WI38 (cell line): ENCODE measurements around the gene EEIG2.

Source experiments
- H3K4me3 ChIP-seq: 2 replicates; pipeline ENCODE4 v1.5.1; 2011; ENCODE audit warnings: low read depth, mild to moderate bottlenecking, control low read depth, low read length
- TF ChIP-seq, protein P1 (sequence below): IDR thresholded peaks from 2 replicates; pipeline ENCODE4 v1.5.1; 2012; ENCODE audit warnings: low read depth, mild to moderate bottlenecking, control low read depth, low read length

The EEIG2 gene

DNA sequence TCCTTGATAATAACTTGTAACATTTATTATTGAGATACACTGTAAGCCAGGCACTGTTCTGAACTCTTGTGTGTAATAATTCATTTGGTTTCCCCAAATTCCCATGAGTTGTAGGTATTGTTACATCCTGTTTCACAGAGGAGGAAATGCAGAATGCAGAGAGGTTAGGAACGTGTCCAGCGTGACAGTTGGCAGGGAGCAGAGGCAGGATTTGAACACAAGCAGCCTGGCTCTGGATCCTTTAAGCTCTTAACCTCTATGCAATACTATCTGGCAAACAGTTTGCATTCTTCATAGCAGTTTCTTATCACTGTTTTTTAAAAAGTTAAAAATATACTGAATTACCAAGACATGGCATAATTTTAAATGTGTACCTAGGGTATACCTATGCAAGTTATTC, 30.5 kb downstream of the EEIG2 start:
- H3K4me3 ChIP-seq = peak overlapping the region; percentile 19; the same call in 1 of the 2 replicates
- TF ChIP-seq, protein P1, sequence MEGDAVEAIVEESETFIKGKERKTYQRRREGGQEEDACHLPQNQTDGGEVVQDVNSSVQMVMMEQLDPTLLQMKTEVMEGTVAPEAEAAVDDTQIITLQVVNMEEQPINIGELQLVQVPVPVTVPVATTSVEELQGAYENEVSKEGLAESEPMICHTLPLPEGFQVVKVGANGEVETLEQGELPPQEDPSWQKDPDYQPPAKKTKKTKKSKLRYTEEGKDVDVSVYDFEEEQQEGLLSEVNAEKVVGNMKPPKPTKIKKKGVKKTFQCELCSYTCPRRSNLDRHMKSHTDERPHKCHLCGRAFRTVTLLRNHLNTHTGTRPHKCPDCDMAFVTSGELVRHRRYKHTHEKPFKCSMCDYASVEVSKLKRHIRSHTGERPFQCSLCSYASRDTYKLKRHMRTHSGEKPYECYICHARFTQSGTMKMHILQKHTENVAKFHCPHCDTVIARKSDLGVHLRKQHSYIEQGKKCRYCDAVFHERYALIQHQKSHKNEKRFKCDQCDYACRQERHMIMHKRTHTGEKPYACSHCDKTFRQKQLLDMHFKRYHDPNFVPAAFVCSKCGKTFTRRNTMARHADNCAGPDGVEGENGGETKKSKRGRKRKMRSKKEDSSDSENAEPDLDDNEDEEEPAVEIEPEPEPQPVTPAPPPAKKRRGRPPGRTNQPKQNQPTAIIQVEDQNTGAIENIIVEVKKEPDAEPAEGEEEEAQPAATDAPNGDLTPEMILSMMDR = no peak

DNA sequence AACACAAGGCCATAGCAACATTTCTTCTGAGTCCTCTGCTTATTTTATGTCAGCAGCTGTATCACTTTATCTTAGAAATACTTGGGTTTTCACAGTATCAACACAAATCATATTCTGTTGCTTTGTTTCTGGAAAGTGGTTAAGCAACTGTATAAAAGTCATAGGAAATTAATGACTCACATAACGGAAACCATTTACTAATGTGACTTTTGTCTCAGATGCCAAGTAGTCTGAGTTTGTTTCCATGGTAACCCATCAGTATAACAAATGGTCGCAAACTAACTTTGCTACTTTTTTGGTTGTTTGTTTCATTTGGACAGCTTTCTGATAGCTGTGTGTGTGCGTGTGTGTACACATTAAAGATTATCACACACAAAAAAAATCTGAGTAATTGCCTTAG, 31.1 kb downstream of the EEIG2 start:
- TF ChIP-seq, protein P1 = no peak
- H3K4me3 ChIP-seq = no peak overlapping the region; the same call in 1 of the 2 replicates

DNA sequence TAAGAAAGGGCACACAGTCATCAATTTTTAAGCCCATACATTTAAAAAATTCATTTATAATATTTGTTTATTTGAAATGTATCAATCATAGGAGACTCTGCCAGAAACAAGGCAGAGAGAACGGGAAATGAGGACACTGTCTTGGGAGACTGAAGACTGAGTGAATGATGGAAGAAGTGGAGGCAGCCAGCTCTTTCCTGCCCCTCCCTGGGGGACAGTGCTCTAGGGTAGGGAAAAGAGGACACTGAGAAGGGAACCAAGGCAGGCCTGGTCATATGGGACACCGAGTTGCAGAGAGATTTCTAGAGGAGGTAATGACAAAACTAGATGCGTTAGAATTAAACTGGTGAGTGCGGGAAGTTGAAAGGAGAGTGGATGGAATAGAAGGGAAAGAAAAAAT, 31.6 kb downstream of the EEIG2 start:
- TF ChIP-seq, protein P1 = no peak
- no peak overlapping the region for H3K4me3 ChIP-seq

DNA sequence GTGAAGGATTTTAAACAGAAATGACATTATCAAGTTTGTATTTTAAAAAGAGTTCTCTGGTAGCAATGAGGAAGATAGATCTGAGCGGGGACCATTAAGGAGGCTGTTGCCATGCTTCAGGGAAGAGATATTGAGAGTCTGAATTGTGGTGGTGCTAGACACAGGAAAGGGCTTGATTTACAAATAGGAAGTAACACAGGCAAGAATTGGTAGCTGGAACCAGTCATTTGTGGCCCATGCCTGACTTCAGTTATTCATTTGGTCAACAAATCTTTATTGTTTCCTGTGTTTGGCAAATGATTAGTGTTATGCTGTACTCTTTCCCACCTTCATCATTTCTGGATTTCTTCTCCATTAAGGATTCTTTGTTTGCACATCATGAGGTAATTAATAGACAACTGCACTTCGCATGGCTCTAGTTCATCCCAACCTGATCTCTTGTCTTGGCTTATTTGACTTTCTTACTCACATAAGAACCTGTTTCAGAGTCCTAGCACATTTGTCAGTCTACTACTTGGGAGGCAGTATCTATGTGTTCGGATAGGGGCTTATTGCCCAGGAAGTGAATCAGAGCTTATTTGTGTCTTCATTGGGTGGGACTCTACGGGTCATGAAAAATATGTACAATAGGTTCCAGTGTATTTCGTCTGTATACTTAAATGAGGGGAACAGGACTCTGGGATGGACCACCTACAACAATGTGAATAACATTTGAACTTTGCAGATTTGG, 32.3 kb downstream of the EEIG2 start:
- TF ChIP-seq, protein P1 = no peak
- no peak overlapping the region for H3K4me3 ChIP-seq

DNA sequence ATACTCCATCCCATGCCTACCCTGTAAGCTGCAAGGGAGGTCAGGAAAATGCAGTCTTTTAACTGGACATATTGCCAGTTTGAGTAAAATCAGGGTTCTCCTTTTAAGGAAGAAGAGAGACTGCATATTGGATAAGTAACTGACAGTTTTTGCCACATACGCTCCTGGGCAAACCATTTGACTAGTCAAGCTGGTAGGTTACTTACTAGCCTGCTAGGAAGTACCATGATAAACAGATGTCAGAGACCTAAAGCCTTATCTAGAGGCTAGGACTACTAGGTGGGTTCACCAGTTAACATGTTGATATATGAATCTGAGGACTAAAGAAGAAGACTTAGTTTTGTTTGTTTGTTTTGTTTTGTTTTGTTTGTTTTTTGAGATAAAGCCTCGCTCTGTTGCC, 33.5 kb downstream of the EEIG2 start:
- TF ChIP-seq, protein P1 = no peak
- no peak overlapping the region for H3K4me3 ChIP-seq

DNA sequence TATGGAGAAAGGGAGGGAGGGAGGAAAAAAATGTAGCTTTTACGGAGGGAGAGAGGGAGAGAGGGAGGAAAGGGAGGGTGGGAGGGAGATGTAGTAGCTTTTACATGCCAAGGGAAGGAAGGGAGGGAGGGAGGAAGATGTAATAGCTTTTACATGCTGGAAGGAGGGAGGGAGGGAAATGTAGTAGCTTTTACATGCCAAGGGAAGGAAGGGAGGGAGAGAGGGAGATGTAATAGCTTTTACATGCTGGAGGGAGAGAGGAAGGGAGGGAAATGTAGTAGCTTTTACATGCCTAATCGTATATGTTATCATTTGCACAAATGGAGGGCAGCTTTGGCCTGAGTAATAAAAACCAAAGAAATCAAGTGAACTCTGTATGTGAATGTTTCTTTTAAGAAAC, 35.6 kb downstream of the EEIG2 start:
- TF ChIP-seq, protein P1 = no peak
- H3K4me3 ChIP-seq = no peak overlapping the region

DNA sequence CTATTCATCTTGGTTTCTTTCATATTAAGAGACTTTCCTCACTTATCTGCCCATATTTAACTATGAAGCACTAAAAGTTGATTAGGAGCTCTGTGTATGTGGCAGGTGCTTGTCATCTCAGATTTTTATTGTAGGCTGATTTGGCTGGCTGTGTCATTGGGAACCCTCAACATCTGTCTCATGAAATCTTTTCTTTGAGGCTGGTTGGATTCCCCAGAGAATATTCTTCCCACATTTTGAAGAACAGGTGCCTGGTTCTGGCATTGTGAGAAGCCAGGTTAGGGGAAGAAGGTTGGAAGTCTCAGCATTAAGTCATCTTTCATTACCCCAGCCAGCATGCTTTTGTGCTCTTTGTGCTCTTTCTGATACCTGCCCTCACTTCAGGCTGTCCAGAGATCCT, 37.1 kb downstream of the EEIG2 start:
- H3K4me3 ChIP-seq = no peak overlapping the region
- TF ChIP-seq, protein P1 = no peak
